Suprapubic skin (tissue), 4 donors: Measurements from ENCODE around the gene TNIP1. TPM values are rescaled to one million over a fixed set of nuclear protein-coding genes. Genes with fewer than 3 reads are reported as not detected.

Source experiments
- DNase-seq, 2 donors: peaks; one replicate each; pipeline ENCODE4 v3.0.0-alpha.2; 2019; ENCODE audit warnings: low spot score in 2 of 2
- H3K27ac ChIP-seq: fragments of 200-600 bp; sonication (generic); one replicate; pipeline ENCODE4 v1.5.1; 2019
- H3K27me3 ChIP-seq: fragments of 200-600 bp; sonication (generic); one replicate; pipeline ENCODE4 v1.5.1; 2019
- H3K36me3 ChIP-seq: fragments of 200-600 bp; sonication (generic); one replicate; pipeline ENCODE4 v1.5.1; 2019
- H3K4me1 ChIP-seq: fragments of 200-600 bp; sonication (generic); one replicate; pipeline ENCODE4 v1.5.1; 2019
- H3K4me3 ChIP-seq: fragments of 200-600 bp; sonication (generic); one replicate; pipeline ENCODE4 v1.5.1; 2019; ENCODE audit warnings: mild to moderate bottlenecking
- H3K9me3 ChIP-seq: fragments of 200-600 bp; sonication (generic); one replicate; pipeline ENCODE4 v1.5.1; 2019
- CTCF ChIP-seq, 2 donors: fragments of 200-600 bp in 1 of 2; fragments of 450-650 bp in 1 of 2; sonication (generic) in 1 of 2; IDR thresholded peaks; one replicate each; pipeline ENCODE4 v1.5.1; 2016 to 2019; ENCODE audit warnings: antibody characterized with exemption in 2 of 2, mild to moderate bottlenecking in 1 of 2, moderate library complexity in 1 of 2
- EP300 ChIP-seq: sonication (generic); formaldehyde crosslinking; IDR thresholded peaks from one replicate; pipeline ENCODE4 v1.6.1; 2017; ENCODE audit warnings: antibody characterized with exemption
- POLR2A ChIP-seq, 2 donors: fragments of 450-650 bp; IDR thresholded peaks; one replicate each; pipeline ENCODE4 v1.6.1; 2017; ENCODE audit warnings: antibody characterized with exemption in 2 of 2, mild to moderate bottlenecking in 2 of 2, moderate library complexity in 2 of 2
- POLR2AphosphoS5 ChIP-seq, 3 donors: sonication (generic); formaldehyde crosslinking; IDR thresholded peaks; one replicate each; pipeline ENCODE4 v1.6.1; 2017; ENCODE audit warnings: antibody characterized with exemption in 3 of 3
- WGBS: methylation state at CpG from one replicate; pipeline ENCODE4 v1.1.5; 2018; 5-methylcytosine and 5-hydroxymethylcytosine counted together
- total RNA-seq, 4 donors: library from RNA; depleted of rRNA; stranded (reverse); fragments of >200 nt; gene quantifications; one replicate each; pipeline ENCODE4 v1.1.0, GENCODE V29; 2016

TNIP1 gene
- total RNA-seq, 4 donors from 2014 or later: 47.5 to 94.7 (median 70.9) TPM

DNA sequence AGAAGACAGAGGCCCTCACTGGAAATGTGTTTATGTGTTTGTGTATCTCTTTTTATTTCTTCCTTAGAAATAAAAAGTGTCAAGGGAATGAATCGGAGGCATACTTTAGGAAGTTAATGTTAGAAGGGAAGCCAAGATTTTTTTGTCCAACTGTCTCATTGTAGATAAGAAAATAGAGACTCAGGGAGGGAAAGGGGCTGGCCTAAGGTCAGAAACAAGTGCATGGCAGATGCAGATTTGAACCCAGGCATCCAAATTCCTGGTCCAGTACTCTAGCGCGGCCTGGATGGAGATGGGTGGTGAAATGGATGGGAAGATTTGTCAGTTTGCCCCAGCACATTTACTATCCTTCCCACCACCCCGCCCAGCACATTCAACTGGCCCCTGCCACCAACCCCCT, 19.8 kb upstream of the TNIP1 start:
- no peaks in the 10 kb centered on the region for H3K27me3 ChIP-seq
- no peaks in the 10 kb centered on the region for H3K9me3 ChIP-seq
- H3K36me3 ChIP-seq: peaks cover 2% of the 10 kb centered on the region
- no peak overlapping the region for H3K4me3 ChIP-seq
- 78% methylated on average over 4 of the region's 4 CpGs for WGBS
- peaks cover 3% of the 10 kb centered on the region for H3K4me1 ChIP-seq
- H3K27ac ChIP-seq: no peak overlapping the region
- TF ChIP-seq CTCF (IDR thresholded peaks at IDR 0.05) (no peak), POLR2AphosphoS5 (IDR thresholded peaks at IDR 0.05) (no peak), EP300 (no peak), POLR2A (IDR thresholded peaks at IDR 0.05) (no peak)
- DNase-seq: no peak

GRCh38 chr5:151098768-151099121, 17.9 kb upstream of the TNIP1 start:
- peaks cover 22% of the 10 kb centered on the region for H3K4me1 ChIP-seq
- no peaks in the 10 kb centered on the region for H3K27me3 ChIP-seq
- no peak for TF ChIP-seq POLR2A (IDR thresholded peaks at IDR 0.05)
- no peak for TF ChIP-seq POLR2AphosphoS5 (IDR thresholded peaks at IDR 0.05)
- TF ChIP-seq CTCF (IDR thresholded peaks at IDR 0.05): no peak
- no peak for TF ChIP-seq EP300
- peaks cover 2% of the 10 kb centered on the region for H3K36me3 ChIP-seq
- no peaks in the 10 kb centered on the region for H3K9me3 ChIP-seq
- H3K27ac ChIP-seq: no peak overlapping the region
- WGBS: 69% methylated on average over 4 of the region's 4 CpGs
- no peak for DNase-seq
- H3K4me3 ChIP-seq: no peak overlapping the region

DNA sequence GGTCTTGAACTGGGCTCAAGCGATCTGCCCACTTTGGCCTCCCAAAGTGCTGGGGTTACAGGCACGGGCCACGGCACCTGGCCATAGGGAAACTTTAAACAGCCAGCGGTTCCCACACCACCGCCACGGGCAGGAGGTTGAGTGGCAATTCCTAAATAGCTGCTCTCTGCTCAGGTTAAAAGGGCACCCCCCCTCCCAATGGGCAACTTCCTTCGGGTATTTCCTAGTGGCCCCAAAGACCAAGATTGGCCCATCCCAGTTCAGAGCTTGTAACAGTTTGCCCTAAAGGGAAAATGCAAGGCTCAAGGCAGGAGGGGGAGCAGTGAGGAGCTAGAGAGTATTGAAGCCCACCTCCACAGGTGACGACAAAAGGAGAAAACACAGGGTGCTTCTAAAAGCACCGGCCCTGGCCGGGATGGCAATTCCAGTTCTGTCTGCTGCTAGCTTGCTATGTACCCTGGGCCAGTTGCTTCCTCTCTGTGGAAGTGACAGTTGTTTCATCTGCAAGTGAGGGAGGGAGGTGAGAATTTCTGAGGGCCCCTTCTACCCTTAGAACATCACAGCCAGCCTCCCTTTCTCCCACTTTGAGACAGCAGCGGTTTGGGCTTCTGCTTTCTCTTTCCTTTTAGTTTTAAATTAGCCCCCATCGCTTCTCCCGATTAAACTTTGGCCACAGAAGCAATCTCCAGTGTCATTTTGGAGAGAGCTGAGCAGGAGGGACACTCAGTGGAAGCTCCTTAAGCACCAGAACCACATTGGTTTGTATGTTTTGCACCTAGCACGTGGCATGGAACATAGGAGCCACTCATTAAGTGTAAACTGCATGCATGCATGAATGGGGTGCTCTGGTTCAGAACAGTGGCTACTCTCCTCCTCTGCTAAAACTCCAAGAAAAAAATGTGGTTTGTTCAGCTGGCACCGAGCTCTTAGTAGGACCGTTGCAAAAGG, 17.3 kb upstream of the TNIP1 start:
- Histone ChIP-seq H3K36me3 (peaks cover 2% of the 10 kb centered on the region), H3K27me3 (no peaks in the 10 kb centered on the region), H3K9me3 (no peaks in the 10 kb centered on the region), H3K4me3 (no peak overlapping the region), H3K27ac (no peak overlapping the region), H3K4me1 (peaks cover 29% of the 10 kb centered on the region)
- DNase-seq: no peak
- 75% methylated on average over 15 of the region's 16 CpGs for WGBS
- TF ChIP-seq POLR2A (IDR thresholded peaks at IDR 0.05) (no peak), CTCF (IDR thresholded peaks at IDR 0.05) (no peak), POLR2AphosphoS5 (IDR thresholded peaks at IDR 0.05) (no peak), EP300 (no peak)

DNA sequence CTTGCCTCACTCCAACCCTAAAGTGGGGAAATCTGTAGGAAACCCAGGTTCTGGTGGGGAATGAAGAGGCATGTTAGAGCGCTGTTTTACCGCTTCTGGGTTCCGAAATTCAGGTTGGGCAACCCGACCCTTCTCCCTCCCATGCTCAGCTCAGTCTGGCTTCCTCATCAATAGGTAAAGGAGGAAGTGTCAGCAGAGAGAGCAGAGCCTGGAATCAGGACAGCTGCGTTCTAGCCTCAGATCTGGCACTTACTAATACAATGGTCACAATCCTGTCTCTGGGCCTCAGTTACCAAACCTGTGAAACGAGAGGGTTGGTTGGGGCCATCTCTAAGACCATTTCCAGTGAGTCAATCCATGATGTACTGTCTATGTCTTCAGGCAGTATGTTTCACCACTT, 16.2 kb upstream of the TNIP1 start:
- 85% methylated on average over 6 of the region's 6 CpGs for WGBS
- DNase-seq: no peak
- Histone ChIP-seq H3K27ac (no peak overlapping the region), H3K4me1 (peaks cover 32% of the 10 kb centered on the region), H3K4me3 (no peak overlapping the region), H3K27me3 (no peaks in the 10 kb centered on the region), H3K9me3 (no peaks in the 10 kb centered on the region), H3K36me3 (peaks cover 2% of the 10 kb centered on the region)
- no peak for TF ChIP-seq POLR2AphosphoS5 (IDR thresholded peaks at IDR 0.05)
- TF ChIP-seq EP300: no peak
- TF ChIP-seq CTCF (IDR thresholded peaks at IDR 0.05): no peak

DNA sequence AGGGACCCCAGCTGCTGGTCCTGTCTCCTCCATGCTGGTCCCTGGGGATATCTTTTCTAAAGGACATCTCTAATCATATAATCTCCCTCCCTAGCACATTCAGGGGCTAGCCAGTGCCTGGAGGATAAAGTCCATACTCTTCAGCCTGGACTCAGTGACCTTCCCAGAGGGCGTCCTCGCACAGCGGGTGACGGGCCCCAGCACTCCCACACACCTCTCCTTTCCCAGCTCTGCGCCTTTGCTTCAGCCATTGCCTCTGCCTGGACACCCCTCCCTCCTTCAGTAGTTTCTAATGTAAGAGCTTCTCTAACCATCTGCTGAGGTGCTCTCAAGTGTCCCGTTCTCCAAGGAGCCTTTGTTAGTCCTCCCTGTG, 15.2 kb upstream of the TNIP1 start:
- H3K27me3 ChIP-seq: no peaks in the 10 kb centered on the region
- H3K4me3 ChIP-seq: no peak overlapping the region
- peak overlapping the region; percentile 75 for H3K27ac ChIP-seq
- peaks cover under 1% of the 10 kb centered on the region for H3K36me3 ChIP-seq
- H3K9me3 ChIP-seq: no peaks in the 10 kb centered on the region
- H3K4me1 ChIP-seq: peaks cover 32% of the 10 kb centered on the region
- DNase-seq: no peak
- no peak for TF ChIP-seq EP300
- TF ChIP-seq POLR2A (IDR thresholded peaks at IDR 0.05): no peak
- TF ChIP-seq CTCF (IDR thresholded peaks at IDR 0.05): no peak
- no peak for TF ChIP-seq POLR2AphosphoS5 (IDR thresholded peaks at IDR 0.05)
- WGBS: 82% methylated on average over 6 of the region's 6 CpGs
